H7 (cell line): ENCODE measurements around the gene SOX4. TPM values are rescaled to one million over a fixed set of nuclear protein-coding genes. Genes with fewer than 3 reads are reported as not detected.

Source experiments
- DNase-seq: peaks from one replicate; pipeline ENCODE4 v3.0.0; 2012
- H3K27me3 ChIP-seq: 2 replicates; pipeline ENCODE4 v1.6.0; 2011; ENCODE audit warnings: mild to moderate bottlenecking, low read length; ENCODE audit not compliant: control insufficient read depth, insufficient read depth
- H3K36me3 ChIP-seq: replicated peaks from 2 replicates; pipeline ENCODE4 v1.5.1; 2011; ENCODE audit warnings: low read length; ENCODE audit not compliant: control insufficient read depth, insufficient read depth
- H3K4me3 ChIP-seq: 2 replicates; pipeline ENCODE4 v1.5.1; 2011; ENCODE audit warnings: low read depth, mild to moderate bottlenecking, control low read depth, low read length, moderate library complexity; ENCODE audit not compliant: insufficient read depth
- total RNA-seq: library from RNA; depleted of rRNA; stranded (reverse); fragments of >200 nt; shearing (Covaris generic); gene quantifications from 2 replicates; pipeline ENCODE4 v1.2.3, GENCODE V29; 2014

Gene SOX4
- total RNA-seq, 1 experiment from 2014 or later, result 121 TPM

- no peak for DNase-seq
- Histone ChIP-seq H3K27me3 (no peaks in the 10 kb centered on the region), H3K4me3 (no peak overlapping the region), H3K36me3 (no peaks in the 10 kb centered on the region)
These were observed 22.0 kb downstream of the SOX4 start for GRCh38 chr6:21615504-21615903.

GRCh38 chr6:21616005-21616404 lies 22.5 kb downstream of the SOX4 start:
- H3K4me3 ChIP-seq, result no peak overlapping the region
- no peaks in the 10 kb centered on the region for H3K36me3 ChIP-seq
- DNase-seq, result peak; percentile 5
- H3K27me3 ChIP-seq, result no peaks in the 10 kb centered on the region

GRCh38 chr6:21625642-21626041 lies 32.1 kb downstream of the SOX4 start:
- Histone ChIP-seq H3K36me3 (no peaks in the 10 kb centered on the region), H3K27me3 (no peaks in the 10 kb centered on the region), H3K4me3 (no peak overlapping the region)
- DNase-seq, result no peak

GRCh38 chr6:21626756-21627155 lies 33.2 kb downstream of the SOX4 start:
- no peaks in the 10 kb centered on the region for H3K27me3 ChIP-seq
- H3K36me3 ChIP-seq, result no peaks in the 10 kb centered on the region
- H3K4me3 ChIP-seq, result no peak overlapping the region
- no peak for DNase-seq

GRCh38 chr6:21628160-21628559 lies 34.6 kb downstream of the SOX4 start:
- Histone ChIP-seq H3K36me3 (no peaks in the 10 kb centered on the region), H3K27me3 (no peaks in the 10 kb centered on the region), H3K4me3 (no peak overlapping the region)
- no peak for DNase-seq

- Histone ChIP-seq H3K4me3 (no peak overlapping the region), H3K27me3 (no peaks in the 10 kb centered on the region), H3K36me3 (no peaks in the 10 kb centered on the region)
- no peak for DNase-seq
These were observed 40.1 kb downstream of the SOX4 start for GRCh38 chr6:21633511-21634109.

- DNase-seq, result no peak
- Histone ChIP-seq H3K27me3 (no peaks in the 10 kb centered on the region), H3K36me3 (no peaks in the 10 kb centered on the region), H3K4me3 (no peak overlapping the region)
These were observed 41.0 kb downstream of the SOX4 start for GRCh38 chr6:21634582-21634981.

GRCh38 chr6:21636876-21637275 lies 43.3 kb downstream of the SOX4 start:
- Histone ChIP-seq H3K36me3 (no peaks in the 10 kb centered on the region), H3K4me3 (no peak overlapping the region), H3K27me3 (no peaks in the 10 kb centered on the region)

GRCh38 chr6:21639316-21639715 lies 45.8 kb downstream of the SOX4 start:
- no peaks in the 10 kb centered on the region for H3K36me3 ChIP-seq
- H3K4me3 ChIP-seq, result no peak overlapping the region
- H3K27me3 ChIP-seq, result no peaks in the 10 kb centered on the region
- DNase-seq, result no peak

More at GRCh38 chr6:21636876-21637275, 43.3 kb downstream of the SOX4 start:
- no peak for DNase-seq
